DMS114 treated with DMSO at 0.1 percent for 48 hours (cell line): ENCODE measurements around the gene MAPT.

Experiments
- DNase-seq: peaks from one replicate; lab custom pipeline; 2025; ENCODE audit not compliant: unreplicated experiment; lab: John Stamatoyannopoulos, UW

The MAPT gene

GRCh38 chr17:46026166-46027047, 132.1 kb downstream of the MAPT start:
- DNase-seq, result no peak

- DNase-seq, result no peak
These were observed 133.0 kb downstream of the MAPT start for GRCh38 chr17:46027048-46027975.

GRCh38 chr17:46027976-46028325, 133.6 kb downstream of the MAPT start:
- DNase-seq, result no peak

GRCh38 chr17:46028374-46028773, 134.0 kb downstream of the MAPT start:
- no peak for DNase-seq

GRCh38 chr17:46028981-46029565, 134.7 kb downstream of the MAPT start:
- no peak for DNase-seq

GRCh38 chr17:46029627-46030026, 135.3 kb downstream of the MAPT start:
- no peak for DNase-seq

- DNase-seq, result no peak
These were observed 136.4 kb downstream of the MAPT start for GRCh38 chr17:46030752-46031151.

- DNase-seq, result no peak
These were observed 137.1 kb downstream of the MAPT start for GRCh38 chr17:46031440-46031839.

GRCh38 chr17:46031920-46032319, 137.6 kb downstream of the MAPT start:
- DNase-seq, result no peak

- DNase-seq, result no peak
These were observed 138.6 kb downstream of the MAPT start for GRCh38 chr17:46032909-46033308.

GRCh38 chr17:46033392-46033791, 139.0 kb downstream of the MAPT start:
- no peak for DNase-seq

GRCh38 chr17:46035112-46035818, 140.9 kb downstream of the MAPT start:
- no peak for DNase-seq

- DNase-seq, result no peak
These were observed 142.1 kb downstream of the MAPT start for GRCh38 chr17:46036491-46036890.

GRCh38 chr17:46037722-46038255, 143.4 kb downstream of the MAPT start:
- DNase-seq, result no peak

- DNase-seq, result no peak
These were observed 144.1 kb downstream of the MAPT start for GRCh38 chr17:46038414-46038813.

GRCh38 chr17:46038937-46039336, 144.6 kb downstream of the MAPT start:
- no peak for DNase-seq

GRCh38 chr17:46039592-46040186, 145.3 kb downstream of the MAPT start:
- no peak for DNase-seq

- no peak for DNase-seq
These were observed 147.9 kb downstream of the MAPT start for GRCh38 chr17:46042246-46042645.

- DNase-seq, result no peak
These were observed 148.6 kb downstream of the MAPT start for GRCh38 chr17:46042925-46043324.

- no peak for DNase-seq
These were observed 149.3 kb downstream of the MAPT start for GRCh38 chr17:46043606-46044005.
